Loucy (cell line): ENCODE data around the gene DGKQ.

Source experiments
- H2AFZ ChIP-seq: fragments of 200-600 bp; sonication (generic); 2 replicates; pipeline ENCODE4 v1.6.0; 2016; ENCODE audit warnings: antibody characterized with exemption, mild to moderate bottlenecking, low read length, moderate library complexity
- H3F3A ChIP-seq: fragments of 200-600 bp; 2 replicates; pipeline ENCODE4 v1.6.0; 2016; ENCODE audit warnings: antibody characterized with exemption, low read depth, mild to moderate bottlenecking
- H3K27me3 ChIP-seq: fragments of 200-600 bp; sonication (generic); 2 replicates; pipeline ENCODE4 v1.6.1; 2014; ENCODE audit warnings: low read length, mild to moderate bottlenecking; ENCODE audit not compliant: insufficient read depth, poor library complexity, severe bottlenecking
- H3K36me3 ChIP-seq: fragments of 200-600 bp; sonication (generic); 2 replicates; pipeline ENCODE4 v1.6.1; 2016; ENCODE audit warnings: low read length; ENCODE audit not compliant: insufficient read depth
- H3K4me1 ChIP-seq: fragments of 200-600 bp; sonication (generic); 2 replicates; pipeline ENCODE4 v1.5.1; 2014; ENCODE audit warnings: low read length, mild to moderate bottlenecking; ENCODE audit not compliant: insufficient read depth, poor library complexity, severe bottlenecking
- H3K4me2 ChIP-seq: fragments of 200-600 bp; sonication (generic); 2 replicates; pipeline ENCODE4 v1.6.0; 2014; ENCODE audit warnings: antibody characterized with exemption, low read length, low read depth, mild to moderate bottlenecking; ENCODE audit not compliant: poor library complexity, severe bottlenecking
- H3K4me3 ChIP-seq: fragments of 200-600 bp; sonication (generic); 2 replicates; pipeline ENCODE4 v1.5.1; 2014; ENCODE audit warnings: low read length, mild to moderate bottlenecking, mixed read lengths; ENCODE audit not compliant: poor library complexity, severe bottlenecking
- H3K79me2 ChIP-seq: fragments of 200-600 bp; sonication (generic); 2 replicates; pipeline ENCODE4 v1.6.1; 2014; ENCODE audit warnings: low read length; ENCODE audit not compliant: insufficient read depth
- H3K9ac ChIP-seq: fragments of 200-600 bp; sonication (generic); 2 replicates; pipeline ENCODE4 v1.6.0; 2014; ENCODE audit warnings: mild to moderate bottlenecking, low read depth, low read length, moderate library complexity; ENCODE audit not compliant: poor library complexity, severe bottlenecking
- H3K9me2 ChIP-seq: fragments of 200-600 bp; sonication (generic); replicated peaks from 2 replicates; pipeline ENCODE4 v1.6.1; 2016; ENCODE audit warnings: low read depth, low read length, mixed read lengths
- H3K9me3 ChIP-seq: fragments of 200-600 bp; sonication (generic); 2 replicates; pipeline ENCODE4 v1.6.1; 2014; ENCODE audit warnings: mild to moderate bottlenecking, antibody characterized with exemption, low read length, low read depth; ENCODE audit not compliant: insufficient read depth
- H4K20me1 ChIP-seq: fragments of 200-600 bp; sonication (generic); 2 replicates; pipeline ENCODE4 v1.6.0; 2014; ENCODE audit warnings: antibody characterized with exemption, low read length, mild to moderate bottlenecking; ENCODE audit not compliant: insufficient read depth, poor library complexity, severe bottlenecking
- CTCF ChIP-seq: fragments of 200-600 bp; sonication (generic); conservative IDR thresholded peaks from 2 replicates; pipeline ENCODE4 v1.5.1; 2014; ENCODE audit warnings: mild to moderate bottlenecking, antibody characterized with exemption, low read length
- EZH2phosphoT487 ChIP-seq: fragments of 200-600 bp; IDR thresholded peaks from 2 replicates; pipeline ENCODE4 v1.6.1; 2018; ENCODE audit warnings: antibody characterized with exemption, mild to moderate bottlenecking, moderate library complexity, borderline replicate concordance

The DGKQ gene

GRCh38 chr4:986428-986878, 13.1 kb upstream of the DGKQ start:
- H3K36me3 ChIP-seq: no peaks in the 10 kb centered on the region
- no peaks in the 10 kb centered on the region for H3K27me3 ChIP-seq
- H3K9me3 ChIP-seq: no peaks in the 10 kb centered on the region
- H3K9ac ChIP-seq: peak overlapping the region; percentile 89
- peak overlapping the region; percentile 82 for H3K4me3 ChIP-seq
- H3K4me2 ChIP-seq: peak overlapping the region; percentile 89
- no peaks in the 10 kb centered on the region for H4K20me1 ChIP-seq
- H3K4me1 ChIP-seq: peaks cover 21% of the 10 kb centered on the region
- H3F3A ChIP-seq: no peaks in the 10 kb centered on the region
- peaks cover 11% of the 10 kb centered on the region for H3K79me2 ChIP-seq
- no peaks in the 10 kb centered on the region for H3K9me2 ChIP-seq
- H2AFZ ChIP-seq: peak overlapping the region; percentile 94
- no peak for TF ChIP-seq CTCF
- TF ChIP-seq EZH2phosphoT487: no peak

GRCh38 chr4:985123-985830, 11.9 kb upstream of the DGKQ start:
- peak overlapping the region; percentile 89 for H3K9ac ChIP-seq

GRCh38 chr4:984336-985054, 11.1 kb upstream of the DGKQ start:
- Histone ChIP-seq H3K9me3 (no peaks in the 10 kb centered on the region), H2AFZ (no peak overlapping the region), H3K36me3 (no peaks in the 10 kb centered on the region), H3K4me1 (peaks cover 21% of the 10 kb centered on the region), H3K9ac (peak overlapping the region; percentile 20), H3K4me2 (peak overlapping the region; percentile 89), H3F3A (no peaks in the 10 kb centered on the region), H3K27me3 (no peaks in the 10 kb centered on the region), H3K4me3 (no peak overlapping the region), H3K79me2 (peaks cover 11% of the 10 kb centered on the region), H3K9me2 (no peaks in the 10 kb centered on the region), H4K20me1 (no peaks in the 10 kb centered on the region)
- no peak for TF ChIP-seq EZH2phosphoT487
- no peak for TF ChIP-seq CTCF

More at GRCh38 chr4:985123-985830, 11.9 kb upstream of the DGKQ start:
- Histone ChIP-seq H4K20me1 (no peaks in the 10 kb centered on the region), H3K27me3 (no peaks in the 10 kb centered on the region), H3K79me2 (peaks cover 11% of the 10 kb centered on the region), H3K4me1 (peaks cover 21% of the 10 kb centered on the region), H3K4me3 (peak overlapping the region; percentile 82), H3K9me2 (no peaks in the 10 kb centered on the region), H3F3A (no peaks in the 10 kb centered on the region), H3K36me3 (no peaks in the 10 kb centered on the region), H3K9me3 (no peaks in the 10 kb centered on the region), H2AFZ (no peak overlapping the region), H3K4me2 (peak overlapping the region; percentile 89)
- TF ChIP-seq CTCF (no peak), EZH2phosphoT487 (no peak)
